Fibroblast of skin of back (primary cell): Measurements from ENCODE around the gene IL1A.
A peak's percentile ranks its signal among the peaks of the same experiment; 100 is the strongest.

Experiments used
- DNase-seq: peaks from one replicate; pipeline ENCODE4 v3.0.0-alpha.2; 2013

IL1A gene

GRCh38 chr2:112792419-112792818 lies 8.1 kb upstream of the IL1A start:
- no peak for DNase-seq

- DNase-seq = no peak
Measured at GRCh38 chr2:112791693-112792230, 7.5 kb upstream of the IL1A start.

GRCh38 chr2:112791019-112791418 lies 6.7 kb upstream of the IL1A start:
- no peak for DNase-seq

GRCh38 chr2:112790305-112790704 lies 6.0 kb upstream of the IL1A start:
- no peak for DNase-seq

GRCh38 chr2:112789186-112789585 lies 4.9 kb upstream of the IL1A start:
- no peak for DNase-seq

GRCh38 chr2:112788653-112789052 lies 4.4 kb upstream of the IL1A start:
- no peak for DNase-seq

- no peak for DNase-seq
Measured at GRCh38 chr2:112787729-112788393, 3.6 kb upstream of the IL1A start.

GRCh38 chr2:112787294-112787693 lies 3.0 kb upstream of the IL1A start:
- no peak for DNase-seq

- no peak for DNase-seq
Measured at GRCh38 chr2:112783187-112783714, 1.0 kb downstream of the IL1A start.

GRCh38 chr2:112782234-112782799 lies 2.0 kb downstream of the IL1A start:
- no peak for DNase-seq

GRCh38 chr2:112779598-112779997 lies 4.7 kb downstream of the IL1A start:
- DNase-seq = no peak

- DNase-seq = no peak
Measured at GRCh38 chr2:112777036-112777435, 7.3 kb downstream of the IL1A start.

GRCh38 chr2:112776113-112776512 lies 8.2 kb downstream of the IL1A start:
- no peak for DNase-seq

- DNase-seq = no peak
Measured at GRCh38 chr2:112774536-112775285, 9.6 kb downstream of the IL1A start.

- DNase-seq = no peak
Measured at GRCh38 chr2:112773556-112773955, 10.7 kb downstream of the IL1A start.

GRCh38 chr2:112772911-112773475 lies 11.3 kb downstream of the IL1A start:
- DNase-seq = no peak

GRCh38 chr2:112772322-112772721 lies 12.0 kb downstream of the IL1A start:
- DNase-seq = no peak

GRCh38 chr2:112768432-112768831 lies 15.9 kb downstream of the IL1A start:
- no peak for DNase-seq

GRCh38 chr2:112767693-112768330 lies 16.5 kb downstream of the IL1A start:
- no peak for DNase-seq

- peak; percentile 19 for DNase-seq
Measured at GRCh38 chr2:112765251-112765650, 19.0 kb downstream of the IL1A start.

GRCh38 chr2:112764071-112765044 lies 19.9 kb downstream of the IL1A start, which contains the start of gene CKAP2L:
CKAP2L (minus strand) TSS chr2:112764609; CDS start chr2:112764598, 11 bp downstream.
- peak; percentile 99 for DNase-seq
